ENCODE results near the gene TM9SF3.

DNA sequence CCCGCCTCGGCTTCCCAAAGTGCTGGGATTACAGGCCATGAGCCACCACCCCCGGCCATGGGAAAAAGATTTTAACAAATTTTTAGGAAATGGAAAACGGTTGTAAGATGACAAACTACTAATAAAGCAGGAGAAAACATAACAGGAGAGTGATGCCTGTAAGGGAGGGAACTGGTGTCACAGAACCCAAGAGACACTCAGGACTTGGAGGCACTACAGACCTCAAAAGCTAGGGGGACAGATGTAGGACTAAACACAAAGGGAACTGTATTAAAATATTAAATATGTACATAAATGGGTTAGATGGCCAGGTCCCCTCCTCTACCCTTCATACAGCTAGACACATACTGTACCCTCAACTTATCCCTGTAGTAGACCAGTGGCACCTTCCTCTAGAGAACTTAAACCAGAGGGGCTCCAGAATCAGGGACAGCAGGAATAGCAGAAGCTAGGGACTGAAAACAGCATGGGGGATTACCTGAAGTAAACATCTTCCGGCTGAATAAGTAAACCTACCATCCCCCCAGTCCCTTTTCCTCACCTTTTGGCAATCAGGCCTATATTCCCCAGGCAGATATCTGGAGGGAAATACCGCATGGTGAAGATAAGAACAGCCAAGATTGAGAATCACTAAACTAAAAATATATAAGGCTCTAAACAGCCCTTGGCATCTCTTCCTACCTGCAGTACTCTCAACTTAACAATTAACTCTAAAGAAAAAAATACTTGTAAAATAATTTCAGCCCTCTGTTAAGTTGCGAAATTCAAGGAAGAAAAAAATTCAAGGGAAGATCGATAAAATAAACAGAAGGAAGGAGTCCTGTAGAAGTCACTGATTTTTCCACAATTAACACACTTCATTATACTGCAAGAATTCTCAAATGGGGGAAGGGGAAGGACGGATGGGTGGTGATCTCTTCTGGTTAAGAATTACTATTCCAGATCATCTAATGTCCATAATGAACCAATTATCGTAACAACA is 15.5 kb downstream of the TM9SF3 start:
- no peak for TF ChIP-seq RAD21 (IDR thresholded peaks at IDR 0.05; ENCODE audit: low read depth)
- TF ChIP-seq, protein P1, sequence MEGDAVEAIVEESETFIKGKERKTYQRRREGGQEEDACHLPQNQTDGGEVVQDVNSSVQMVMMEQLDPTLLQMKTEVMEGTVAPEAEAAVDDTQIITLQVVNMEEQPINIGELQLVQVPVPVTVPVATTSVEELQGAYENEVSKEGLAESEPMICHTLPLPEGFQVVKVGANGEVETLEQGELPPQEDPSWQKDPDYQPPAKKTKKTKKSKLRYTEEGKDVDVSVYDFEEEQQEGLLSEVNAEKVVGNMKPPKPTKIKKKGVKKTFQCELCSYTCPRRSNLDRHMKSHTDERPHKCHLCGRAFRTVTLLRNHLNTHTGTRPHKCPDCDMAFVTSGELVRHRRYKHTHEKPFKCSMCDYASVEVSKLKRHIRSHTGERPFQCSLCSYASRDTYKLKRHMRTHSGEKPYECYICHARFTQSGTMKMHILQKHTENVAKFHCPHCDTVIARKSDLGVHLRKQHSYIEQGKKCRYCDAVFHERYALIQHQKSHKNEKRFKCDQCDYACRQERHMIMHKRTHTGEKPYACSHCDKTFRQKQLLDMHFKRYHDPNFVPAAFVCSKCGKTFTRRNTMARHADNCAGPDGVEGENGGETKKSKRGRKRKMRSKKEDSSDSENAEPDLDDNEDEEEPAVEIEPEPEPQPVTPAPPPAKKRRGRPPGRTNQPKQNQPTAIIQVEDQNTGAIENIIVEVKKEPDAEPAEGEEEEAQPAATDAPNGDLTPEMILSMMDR (IDR thresholded peaks at IDR 0.05 in 2 of 3, conservative IDR thresholded peaks at IDR 0.05 in 1 of 3; ENCODE audit: borderline replicate concordance in 1 of 3, insufficient read depth in 1 of 3, low read depth in 2 of 3, low read length in 2 of 3), result no peak
- TF ChIP-seq CEBPB (IDR thresholded peaks at IDR 0.05; ENCODE audit: low read depth), result no peak
- TF ChIP-seq, protein P2, sequence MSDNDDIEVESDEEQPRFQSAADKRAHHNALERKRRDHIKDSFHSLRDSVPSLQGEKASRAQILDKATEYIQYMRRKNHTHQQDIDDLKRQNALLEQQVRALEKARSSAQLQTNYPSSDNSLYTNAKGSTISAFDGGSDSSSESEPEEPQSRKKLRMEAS (IDR thresholded peaks at IDR 0.05), result no peak
- no peak for TF ChIP-seq EZH2 (IDR thresholded peaks at IDR 0.05)
- no peak for TF ChIP-seq POLR2AphosphoS5 (IDR thresholded peaks at IDR 0.05; ENCODE audit: low read depth, low read length)
- no peak for TF ChIP-seq YY1 (IDR thresholded peaks at IDR 0.05; ENCODE audit: extremely low read depth, insufficient replicate concordance, low read depth, low read length)
- TF ChIP-seq, protein P3, sequence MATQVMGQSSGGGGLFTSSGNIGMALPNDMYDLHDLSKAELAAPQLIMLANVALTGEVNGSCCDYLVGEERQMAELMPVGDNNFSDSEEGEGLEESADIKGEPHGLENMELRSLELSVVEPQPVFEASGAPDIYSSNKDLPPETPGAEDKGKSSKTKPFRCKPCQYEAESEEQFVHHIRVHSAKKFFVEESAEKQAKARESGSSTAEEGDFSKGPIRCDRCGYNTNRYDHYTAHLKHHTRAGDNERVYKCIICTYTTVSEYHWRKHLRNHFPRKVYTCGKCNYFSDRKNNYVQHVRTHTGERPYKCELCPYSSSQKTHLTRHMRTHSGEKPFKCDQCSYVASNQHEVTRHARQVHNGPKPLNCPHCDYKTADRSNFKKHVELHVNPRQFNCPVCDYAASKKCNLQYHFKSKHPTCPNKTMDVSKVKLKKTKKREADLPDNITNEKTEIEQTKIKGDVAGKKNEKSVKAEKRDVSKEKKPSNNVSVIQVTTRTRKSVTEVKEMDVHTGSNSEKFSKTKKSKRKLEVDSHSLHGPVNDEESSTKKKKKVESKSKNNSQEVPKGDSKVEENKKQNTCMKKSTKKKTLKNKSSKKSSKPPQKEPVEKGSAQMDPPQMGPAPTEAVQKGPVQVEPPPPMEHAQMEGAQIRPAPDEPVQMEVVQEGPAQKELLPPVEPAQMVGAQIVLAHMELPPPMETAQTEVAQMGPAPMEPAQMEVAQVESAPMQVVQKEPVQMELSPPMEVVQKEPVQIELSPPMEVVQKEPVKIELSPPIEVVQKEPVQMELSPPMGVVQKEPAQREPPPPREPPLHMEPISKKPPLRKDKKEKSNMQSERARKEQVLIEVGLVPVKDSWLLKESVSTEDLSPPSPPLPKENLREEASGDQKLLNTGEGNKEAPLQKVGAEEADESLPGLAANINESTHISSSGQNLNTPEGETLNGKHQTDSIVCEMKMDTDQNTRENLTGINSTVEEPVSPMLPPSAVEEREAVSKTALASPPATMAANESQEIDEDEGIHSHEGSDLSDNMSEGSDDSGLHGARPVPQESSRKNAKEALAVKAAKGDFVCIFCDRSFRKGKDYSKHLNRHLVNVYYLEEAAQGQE (IDR thresholded peaks at IDR 0.05; ENCODE audit: low read depth), result no peak
- no peak for TF ChIP-seq POLR2A (IDR thresholded peaks at IDR 0.05; ENCODE audit: borderline replicate concordance, extremely low read depth, insufficient read depth, insufficient read length)

Data from HCT116 (cell line).